ENCODE measurements around the gene PPP2R3B. TPM values are rescaled to one million over a fixed set of nuclear protein-coding genes. Genes with fewer than 3 reads are reported as not detected.
"Not testable (repeated sequence)": the region's sequence is repeated elsewhere in the genome, so short reads cannot be mapped to it uniquely, and the experiment has no call there.

The PPP2R3B gene
- total RNA-seq, 2 experiments from 2014 or later, result 31.7 to 32.2 TPM

DNA sequence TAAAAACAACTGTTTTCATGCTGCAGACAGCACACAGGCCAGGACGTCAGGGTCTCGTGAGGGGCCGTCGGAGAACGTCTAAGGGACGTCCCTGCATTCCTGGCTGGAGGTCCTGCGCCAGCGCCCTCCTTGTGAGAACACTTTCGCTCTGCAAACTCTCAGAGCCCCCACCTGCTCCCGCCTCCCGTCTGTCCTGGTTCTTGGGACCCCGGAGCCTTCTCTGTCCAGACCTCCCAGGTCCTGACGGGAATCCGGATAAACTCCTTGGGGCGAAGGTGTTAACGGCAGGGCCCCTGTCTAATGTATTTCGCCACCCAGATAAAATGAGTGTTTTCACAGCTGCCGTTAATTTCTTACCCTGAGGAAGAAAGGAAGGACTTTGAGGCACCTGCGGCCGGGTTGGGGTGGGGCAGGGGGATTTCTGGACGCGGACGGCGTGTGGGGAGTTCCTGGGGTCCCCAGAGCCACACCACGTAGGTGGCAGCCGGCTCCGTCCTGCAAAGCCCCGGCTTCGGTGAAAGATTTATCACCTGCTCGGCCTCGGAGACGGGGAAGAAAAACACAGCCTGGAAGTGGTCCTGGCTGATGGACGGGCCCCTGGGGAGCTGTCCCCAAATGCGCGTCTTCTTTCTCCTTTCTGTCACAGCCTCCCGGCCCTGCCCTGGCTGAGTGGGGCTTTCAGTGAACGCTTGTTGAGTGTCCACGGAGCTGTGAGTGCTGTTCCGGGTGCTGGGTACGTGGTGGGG lies 35.1 kb upstream of the PPP2R3B start:
- DNase-seq, result no peak
- peaks cover 5% of the 10 kb centered on the region for H3K27me3 Mint-ChIP-seq
- H3K4me3 Mint-ChIP-seq, result no peak overlapping the region
- POLR2A ChIA-PET, result no interaction called here
- CTCF ChIA-PET, result no interaction called here
- H3K9me3 Mint-ChIP-seq, result no peaks in the 10 kb centered on the region
- no peak overlapping the region for H3K27ac Mint-ChIP-seq
- H3K36me3 Mint-ChIP-seq, result no peaks in the 10 kb centered on the region
- intact Hi-C loops (cut with micrococcal nuclease), result no loop called here
- no peaks in the 10 kb centered on the region for H3K4me1 Mint-ChIP-seq (ENCODE audit: low read depth)

DNA sequence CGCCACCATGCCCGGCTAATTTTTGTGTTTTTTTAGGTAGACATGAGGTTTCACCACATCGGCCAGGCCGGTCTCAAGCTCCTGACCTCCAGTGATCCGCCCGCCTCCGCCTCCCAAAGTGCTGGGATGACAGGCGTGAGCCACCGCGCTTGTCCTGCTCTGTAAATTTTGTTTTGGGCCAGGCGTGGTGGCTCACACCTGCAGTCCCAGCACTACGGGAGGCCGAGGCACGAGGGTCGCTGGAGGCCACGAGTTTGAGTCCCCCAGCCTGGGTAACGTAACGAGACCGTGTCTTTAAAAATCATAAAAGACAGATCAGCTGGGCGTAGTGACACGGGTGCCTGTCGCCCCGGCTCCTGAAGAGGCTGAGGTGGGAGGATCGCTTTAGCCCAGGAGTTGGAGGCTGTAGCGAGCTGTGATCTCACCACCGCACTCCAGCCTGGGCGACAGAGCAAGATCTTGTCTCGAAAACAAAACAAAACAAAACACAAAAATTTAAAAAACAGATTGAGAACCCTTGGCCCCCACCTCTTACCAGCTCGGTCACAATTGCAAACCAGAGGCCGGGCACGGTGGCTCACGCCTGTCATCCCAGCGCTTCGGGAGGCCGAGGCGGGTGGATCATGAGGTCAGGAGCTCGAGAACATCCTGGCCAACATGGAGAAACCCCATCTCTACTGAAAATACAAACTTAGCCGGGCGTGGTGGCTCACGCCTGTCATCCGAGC lies 34.0 kb upstream of the PPP2R3B start:
- intact Hi-C loops (cut with micrococcal nuclease), result no loop called here
- Mint-ChIP-seq H3K27ac (no peak overlapping the region), H3K9me3 (no peaks in the 10 kb centered on the region), H3K27me3 (peaks cover 4% of the 10 kb centered on the region), H3K4me1 (ENCODE audit: low read depth) (no peaks in the 10 kb centered on the region), H3K4me3 (no peak overlapping the region), H3K36me3 (no peaks in the 10 kb centered on the region)
- POLR2A ChIA-PET, result no interaction called here
- CTCF ChIA-PET, result no interaction called here
- DNase-seq, result no peak

DNA sequence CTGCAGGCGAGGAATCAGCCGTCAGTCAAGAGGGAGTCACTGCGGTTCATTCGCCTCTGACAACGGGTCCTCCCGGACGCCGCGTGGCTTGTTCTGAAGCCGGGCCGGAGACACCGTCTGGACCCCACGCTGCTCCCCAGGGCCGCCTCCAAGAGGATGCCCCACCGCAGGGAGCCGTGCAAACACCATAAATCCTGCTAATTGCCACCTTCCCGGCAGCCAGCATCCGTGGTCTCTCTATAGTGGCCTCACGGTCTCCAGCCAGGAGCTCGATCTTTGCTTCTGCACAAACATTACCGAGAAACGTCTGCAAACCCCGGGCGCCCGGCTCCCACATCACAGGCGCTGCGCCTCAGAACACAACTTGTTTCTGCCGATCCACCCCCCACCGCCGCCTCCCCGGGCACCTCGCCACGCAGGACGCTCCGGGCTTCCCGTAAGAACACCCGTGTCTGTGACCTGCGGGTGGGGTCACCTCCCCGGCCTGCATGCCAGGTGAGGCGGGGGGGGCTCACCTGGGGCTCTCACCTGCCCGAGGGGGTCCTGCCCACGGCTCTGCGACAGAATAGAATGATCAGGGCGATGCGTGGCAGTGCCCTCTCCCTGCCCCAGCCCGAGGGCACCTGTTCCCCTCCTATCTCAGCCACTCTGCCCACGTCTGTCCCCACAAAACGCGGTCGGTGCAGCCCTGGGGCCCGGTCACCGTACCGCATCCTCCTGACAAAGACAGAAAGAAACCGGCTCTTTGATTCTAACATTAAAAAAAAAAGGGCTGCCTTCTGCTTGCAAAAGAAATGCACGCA lies 32.4 kb upstream of the PPP2R3B start:
- Mint-ChIP-seq H3K27me3 (peaks cover 3% of the 10 kb centered on the region), H3K9me3 (no peaks in the 10 kb centered on the region), H3K36me3 (no peaks in the 10 kb centered on the region), H3K27ac (no peak overlapping the region), H3K4me1 (ENCODE audit: low read depth) (no peaks in the 10 kb centered on the region), H3K4me3 (no peak overlapping the region)
- ChIA-PET CTCF (no interaction called here), POLR2A (no interaction called here)
- DNase-seq, result no peak
- intact Hi-C loops (cut with micrococcal nuclease), result no loop called here

DNA sequence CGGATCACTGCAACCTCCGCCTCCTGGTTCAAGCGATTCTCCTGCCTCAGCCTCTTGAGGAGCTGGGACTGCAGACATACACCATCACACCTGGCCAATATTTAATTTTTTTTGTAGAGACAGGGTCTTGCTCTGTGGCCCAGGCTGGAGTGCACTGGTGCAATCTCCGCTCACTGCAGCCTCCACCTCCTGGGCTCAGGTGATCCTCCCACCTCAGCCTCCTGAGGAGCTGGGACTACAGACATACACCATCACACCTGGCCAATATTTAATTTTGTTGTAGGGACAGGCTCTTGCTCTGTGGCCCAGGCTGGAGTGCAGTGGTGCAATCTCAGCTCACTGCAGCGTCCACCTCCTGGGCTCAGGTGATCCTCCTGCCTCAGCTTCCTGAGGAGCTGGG lies 28.8 kb upstream of the PPP2R3B start:
- H3K9me3 Mint-ChIP-seq; POLR2A ChIA-PET; CTCF ChIA-PET; DNase-seq; H3K4me3 Mint-ChIP-seq; H3K4me1 Mint-ChIP-seq (ENCODE audit: low read depth); H3K27me3 Mint-ChIP-seq; intact Hi-C loops (cut with micrococcal nuclease); H3K36me3 Mint-ChIP-seq; H3K27ac Mint-ChIP-seq: not testable (repeated sequence)

DNA sequence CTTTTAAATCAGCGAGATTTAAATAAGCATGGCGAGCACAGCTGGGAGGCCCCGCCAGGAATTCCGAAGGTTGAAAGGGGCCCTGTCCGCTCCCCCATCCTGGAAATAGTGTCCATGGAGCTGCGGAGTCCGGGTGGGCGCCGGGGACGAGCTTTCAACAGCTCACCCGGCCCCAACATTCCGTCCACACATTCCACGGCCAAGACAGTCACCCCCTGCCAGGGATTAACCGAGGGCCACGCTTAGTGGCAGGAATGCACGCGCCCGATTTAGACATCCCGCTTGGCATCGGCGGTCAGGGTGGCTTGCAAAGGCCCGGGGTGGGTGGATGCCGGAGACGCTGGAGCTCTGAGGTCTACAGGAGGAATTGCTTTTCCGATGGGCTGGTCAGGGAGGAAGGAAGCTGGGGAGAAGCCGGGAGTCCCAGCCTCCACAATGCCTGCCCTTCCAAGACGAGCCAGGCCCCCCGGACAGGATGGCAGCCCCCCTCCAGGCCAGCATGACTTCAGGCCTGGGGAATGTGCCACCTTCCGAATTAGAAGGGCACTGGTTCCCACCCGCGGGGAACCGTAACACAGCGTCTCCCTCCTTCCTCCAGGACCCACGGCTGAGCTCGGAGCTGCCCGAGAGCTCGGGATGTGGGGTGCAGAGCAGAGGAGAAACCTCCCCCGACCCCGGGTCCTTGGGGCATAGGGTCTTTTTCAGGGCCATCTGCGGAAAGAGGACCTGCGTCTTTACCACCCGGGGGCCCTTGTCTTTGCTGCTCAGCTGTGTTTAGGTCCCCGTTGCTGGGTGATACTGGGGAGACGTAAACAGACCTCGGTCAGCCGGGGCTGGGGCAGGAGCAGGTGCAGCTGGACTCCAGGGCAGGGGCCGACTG lies 26.9 kb upstream of the PPP2R3B start:
- intact Hi-C loops (cut with micrococcal nuclease), result no loop called here
- Mint-ChIP-seq H3K4me3 (no peak overlapping the region), H3K36me3 (peaks cover 3% of the 10 kb centered on the region), H3K9me3 (peaks cover 2% of the 10 kb centered on the region), H3K27ac (no peak overlapping the region), H3K4me1 (ENCODE audit: low read depth) (no peaks in the 10 kb centered on the region), H3K27me3 (no peaks in the 10 kb centered on the region)
- CTCF ChIA-PET, result no interaction called here
- DNase-seq, result no peak
- POLR2A ChIA-PET, result no interaction called here

DNA sequence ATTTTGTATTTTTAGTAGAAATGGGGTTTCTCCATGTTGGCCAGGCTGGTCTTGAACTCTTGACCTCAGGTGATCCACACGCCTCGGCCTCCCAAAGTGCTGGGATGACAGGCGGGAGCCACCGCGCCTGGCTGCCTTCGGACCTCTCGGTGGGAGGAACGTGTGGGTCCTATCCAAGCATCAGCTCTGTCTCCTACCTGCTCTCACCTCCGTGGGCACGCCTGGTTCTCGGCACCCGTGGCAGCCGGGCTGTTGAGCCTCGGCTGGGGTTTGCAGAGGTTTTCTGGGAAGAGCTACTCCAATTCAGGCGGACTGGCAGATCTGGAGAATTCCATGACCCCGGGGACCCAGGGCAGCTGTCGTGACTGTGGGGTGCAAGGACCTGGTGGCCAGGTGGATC lies 23.6 kb upstream of the PPP2R3B start:
- Mint-ChIP-seq H3K27me3 (no peaks in the 10 kb centered on the region), H3K27ac (no peak overlapping the region), H3K4me3 (no peak overlapping the region), H3K36me3 (peaks cover 6% of the 10 kb centered on the region), H3K9me3 (peaks cover 2% of the 10 kb centered on the region), H3K4me1 (ENCODE audit: low read depth) (no peaks in the 10 kb centered on the region)
- CTCF ChIA-PET, result no interaction called here
- POLR2A ChIA-PET, result no interaction called here
- no peak for DNase-seq
- intact Hi-C loops (cut with micrococcal nuclease), result no loop called here

DNA sequence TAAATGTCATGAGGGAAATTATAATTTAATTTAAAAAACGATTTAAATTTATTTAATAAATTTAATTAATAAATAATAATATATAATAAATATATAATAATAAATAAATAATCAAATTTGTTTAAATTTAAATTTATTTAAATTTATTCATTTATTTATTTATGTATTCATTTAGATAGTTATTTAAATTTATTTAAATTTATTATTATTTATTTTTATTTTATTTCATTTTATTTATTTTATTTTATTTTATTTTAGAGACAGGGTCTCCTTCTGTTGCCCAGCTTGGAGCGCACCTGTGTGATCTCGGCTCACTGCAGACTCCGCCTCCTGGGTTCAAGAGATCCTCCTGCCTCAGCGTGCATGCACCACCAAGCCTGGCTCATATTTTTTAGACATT lies 18.4 kb upstream of the PPP2R3B start:
- Mint-ChIP-seq H3K27ac (no peak overlapping the region), H3K27me3 (no peaks in the 10 kb centered on the region), H3K36me3 (peaks cover 6% of the 10 kb centered on the region), H3K9me3 (peaks cover 2% of the 10 kb centered on the region), H3K4me3 (no peak overlapping the region), H3K4me1 (ENCODE audit: low read depth) (no peaks in the 10 kb centered on the region)
- ChIA-PET POLR2A (no interaction called here), CTCF (no interaction called here)
- no peak for DNase-seq
- intact Hi-C loops (cut with micrococcal nuclease), result no loop called here

DNA sequence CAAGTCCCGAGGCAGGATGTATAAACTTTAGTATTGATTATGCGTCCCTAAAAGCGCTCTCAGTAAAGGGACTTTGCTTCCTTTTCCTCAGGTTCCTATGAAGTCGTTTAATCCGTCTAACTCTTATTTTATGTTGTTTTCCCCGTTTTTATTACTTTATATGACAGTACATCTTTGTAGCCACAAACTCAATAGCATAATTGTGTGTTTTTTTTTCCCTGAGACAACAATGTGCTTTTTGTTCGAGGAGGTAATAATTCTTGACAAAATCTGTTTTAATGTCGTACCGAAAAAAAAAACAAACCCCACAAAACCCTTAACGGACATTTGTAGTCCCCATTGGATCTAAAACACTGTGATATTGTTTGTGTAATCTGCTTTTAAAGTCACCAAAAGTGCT lies 17.9 kb upstream of the PPP2R3B start:
- CTCF ChIA-PET, result no interaction called here
- no peaks in the 10 kb centered on the region for H3K27me3 Mint-ChIP-seq
- no peak for DNase-seq
- peaks cover 6% of the 10 kb centered on the region for H3K36me3 Mint-ChIP-seq
- POLR2A ChIA-PET, result no interaction called here
- intact Hi-C loops (cut with micrococcal nuclease), result no loop called here
- H3K4me1 Mint-ChIP-seq (ENCODE audit: low read depth), result no peaks in the 10 kb centered on the region
- H3K27ac Mint-ChIP-seq, result no peak overlapping the region
- no peak overlapping the region for H3K4me3 Mint-ChIP-seq
- H3K9me3 Mint-ChIP-seq, result peaks cover 2% of the 10 kb centered on the region

DNA sequence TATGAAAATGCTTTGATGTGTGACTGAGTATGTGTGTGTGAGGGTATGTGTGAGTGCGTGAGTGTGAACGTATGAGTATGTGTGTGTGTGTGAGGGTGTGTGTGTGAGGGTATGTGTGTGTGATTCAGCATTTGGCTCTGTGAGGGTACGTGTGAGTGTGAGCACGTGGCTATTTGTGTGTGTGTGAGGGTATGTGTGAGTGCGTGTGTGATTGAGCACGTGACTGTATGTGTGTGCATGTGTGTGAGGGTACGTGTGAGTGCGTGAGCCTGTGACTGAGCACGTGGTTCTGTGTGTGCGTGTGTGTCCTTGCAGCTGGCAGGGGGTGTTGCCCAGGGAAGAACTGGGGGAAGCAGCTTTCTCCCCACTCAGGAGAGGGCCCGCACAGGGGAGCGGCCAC lies 16.1 kb upstream of the PPP2R3B start:
- no peak for DNase-seq
- H3K36me3 Mint-ChIP-seq, result peaks cover 2% of the 10 kb centered on the region
- no peak overlapping the region for H3K27ac Mint-ChIP-seq
- intact Hi-C loops (cut with micrococcal nuclease), result no loop called here
- CTCF ChIA-PET, result no interaction called here
- no peaks in the 10 kb centered on the region for H3K27me3 Mint-ChIP-seq
- no peaks in the 10 kb centered on the region for H3K9me3 Mint-ChIP-seq
- H3K4me1 Mint-ChIP-seq (ENCODE audit: low read depth), result no peaks in the 10 kb centered on the region
- POLR2A ChIA-PET, result no interaction called here
- no peak overlapping the region for H3K4me3 Mint-ChIP-seq

DNA sequence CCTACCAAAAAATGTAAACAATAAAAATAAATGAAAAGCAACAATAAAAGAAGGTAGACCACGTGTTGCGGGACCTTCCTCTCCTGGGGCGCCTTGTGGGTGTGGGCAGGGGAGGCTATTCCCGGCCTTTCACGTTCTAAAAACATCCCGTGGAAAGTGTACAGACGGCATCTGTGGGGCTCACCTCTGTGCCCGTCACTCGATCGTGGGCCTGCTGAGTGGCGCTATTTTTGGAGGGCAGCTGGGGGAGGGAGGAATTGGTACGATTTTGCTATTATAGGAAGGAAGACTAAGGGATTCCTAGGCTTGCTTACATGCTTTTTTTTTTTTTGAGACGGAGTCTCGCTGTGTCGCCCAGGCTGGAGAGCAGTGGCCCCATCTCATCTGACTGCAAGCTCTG lies 13.6 kb upstream of the PPP2R3B start:
- DNase-seq, result no peak
- Mint-ChIP-seq H3K27ac (no peak overlapping the region), H3K4me1 (ENCODE audit: low read depth) (no peaks in the 10 kb centered on the region), H3K27me3 (no peaks in the 10 kb centered on the region), H3K9me3 (no peaks in the 10 kb centered on the region), H3K36me3 (no peaks in the 10 kb centered on the region), H3K4me3 (no peak overlapping the region)
- ChIA-PET CTCF (no interaction called here), POLR2A (no interaction called here)
- intact Hi-C loops (cut with micrococcal nuclease), result no loop called here

DNA sequence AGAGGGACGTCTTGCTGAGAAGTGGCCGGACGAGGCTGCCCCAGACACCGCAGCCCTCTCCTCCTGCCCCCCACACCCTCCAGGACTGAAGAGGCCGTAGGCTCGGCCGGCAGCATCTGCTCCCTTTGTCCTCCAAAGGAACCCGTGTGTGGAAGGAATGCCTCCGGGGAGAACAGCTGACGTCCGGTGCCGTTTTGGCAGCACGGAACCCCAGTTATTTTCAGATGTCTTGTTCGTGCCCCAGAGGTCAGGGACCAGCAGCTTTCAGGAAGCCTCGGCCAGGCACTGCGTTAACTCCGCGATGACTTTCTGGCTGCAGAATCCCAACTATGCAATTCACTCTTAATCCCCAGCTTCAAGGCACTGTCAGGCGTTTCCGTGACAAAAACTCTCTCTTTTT lies 10.9 kb upstream of the PPP2R3B start:
- no peak for DNase-seq
- CTCF ChIA-PET, result no interaction called here
- no peak overlapping the region for H3K4me3 Mint-ChIP-seq
- H3K36me3 Mint-ChIP-seq, result no peaks in the 10 kb centered on the region
- POLR2A ChIA-PET, result no interaction called here
- H3K27me3 Mint-ChIP-seq, result no peaks in the 10 kb centered on the region
- no peaks in the 10 kb centered on the region for H3K9me3 Mint-ChIP-seq
- intact Hi-C loops (cut with micrococcal nuclease), result no loop called here
- H3K27ac Mint-ChIP-seq, result no peak overlapping the region
- H3K4me1 Mint-ChIP-seq (ENCODE audit: low read depth), result no peaks in the 10 kb centered on the region

DNA sequence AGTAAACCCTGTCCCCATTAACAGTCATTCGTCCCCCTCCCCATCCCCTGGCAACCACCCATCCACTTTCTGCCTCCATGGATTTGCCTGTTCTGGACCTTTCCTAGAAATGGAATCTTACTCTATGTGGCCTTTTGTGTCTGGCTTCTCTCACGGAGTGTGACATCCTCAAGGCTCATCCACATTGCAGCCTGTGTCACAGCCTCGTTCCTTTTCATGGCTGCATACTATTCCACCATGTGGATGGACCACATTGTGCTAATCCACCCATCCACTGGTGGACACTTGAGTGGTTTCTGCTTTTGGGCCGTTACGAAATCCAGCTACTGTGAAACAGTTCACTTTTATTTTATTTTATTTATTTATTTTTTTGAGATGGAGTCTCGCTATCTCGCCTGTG lies 8.1 kb upstream of the PPP2R3B start:
- H3K36me3 Mint-ChIP-seq, result no peaks in the 10 kb centered on the region

More for the DNA sequence above, 8.1 kb upstream of the PPP2R3B start:
- Mint-ChIP-seq H3K27me3 (no peaks in the 10 kb centered on the region), H3K27ac (no peak overlapping the region), H3K9me3 (no peaks in the 10 kb centered on the region), H3K4me3 (no peak overlapping the region), H3K4me1 (ENCODE audit: low read depth) (no peaks in the 10 kb centered on the region)
- DNase-seq, result no peak
- CTCF ChIA-PET, result no interaction called here
- POLR2A ChIA-PET, result no interaction called here
- intact Hi-C loops (cut with micrococcal nuclease), result no loop called here
